HepG2 (cell line): Measurements from ENCODE around the gene MAPK4. TPM values are rescaled to one million over a fixed set of nuclear protein-coding genes. Genes with fewer than 3 reads are reported as not detected.
"Not testable (repeated sequence)": the region's sequence is repeated elsewhere in the genome, so short reads cannot be mapped to it uniquely, and the experiment has no call there.

Experiments
- ATAC-seq: fragments of 200-7000 bp; cut with Tn5 transposase; 3 replicates; pipeline ENCODE4 v1.9.1; 2020; ENCODE audit warnings: mild to moderate bottlenecking, moderate library complexity
- BruUV-seq: library from RNA; stranded (reverse); fragments of 400-500 nt; replicated peaks from 2 replicates; lab custom pipeline; 2021; lab: Mats Ljungman, UMichigan
- CTCF ChIA-PET: fragments of 300-600 bp; formaldehyde crosslinking; extraction: SDS; loops from one replicate; lab custom pipeline; 2021; ENCODE audit warnings: low total read pairs, inconsistent platforms, low intra/inter-chr PET ratio; lab: Yijun Ruan, JAX
- POLR2A ChIA-PET: fragments of 350-600 bp; sonication (Branson Sonifier 250); formaldehyde crosslinking; loops from one replicate; lab custom pipeline; 2020; ENCODE audit warnings: antibody characterized with exemption, inconsistent platforms; lab: Yijun Ruan, JAX
- DNase-seq: peaks from one replicate; pipeline ENCODE4 v3.0.0-alpha.2; 2015; ENCODE audit warnings: low spot score
- FAIRE-seq: peaks from 3 replicates; lab custom pipeline; 2011; peaks lifted over from hg19 to GRCh38; lab: Jason Lieb, UNC
- H2AFZ ChIP-seq: one replicate; pipeline ENCODE4 v1.6.1; 2011; ENCODE audit warnings: low read length, inconsistent platforms
- H3K27ac ChIP-seq: fragments of 300-600 bp; 3 replicates; pipeline ENCODE4 v1.8.0; 2011; ENCODE audit warnings: mixed run types, mild to moderate bottlenecking, mixed read lengths, low read length, inconsistent platforms; ENCODE audit not compliant: insufficient read depth; ENCODE audit errors: extremely low read length
- H3K27me3 ChIP-seq, 2 experiments: fragments of 200-600 bp in 1 of 2; 2 replicates in 1 of 2; 3 replicates in 1 of 2; pipeline versions ENCODE4 v1.6.0 to v1.8.0; 2011; ENCODE audit warnings: low read length in 2 of 2, mild to moderate bottlenecking in 2 of 2, moderate library complexity in 2 of 2, inconsistent platforms in 1 of 2; ENCODE audit not compliant: insufficient read depth in 2 of 2, control insufficient read depth in 1 of 2
- H3K36me3 ChIP-seq, 2 experiments: fragments of 200-600 bp in 1 of 2; replicated peaks in 1 of 2; 2 replicates in 1 of 2; 3 replicates in 1 of 2; pipeline versions ENCODE4 v1.5.1 to v1.8.0; 2011; ENCODE audit warnings: low read length in 2 of 2, inconsistent platforms in 1 of 2; ENCODE audit not compliant: insufficient read depth in 2 of 2, control insufficient read depth in 1 of 2
- H3K4me1 ChIP-seq: 2 replicates; pipeline ENCODE4 v1.5.1; 2012; ENCODE audit warnings: low read length, inconsistent platforms; ENCODE audit not compliant: insufficient read depth
- H3K4me2 ChIP-seq: 2 replicates; pipeline ENCODE4 v1.6.0; 2011; ENCODE audit warnings: low read depth, low read length, inconsistent platforms
- H3K4me3 ChIP-seq, 3 experiments: fragments of 200-600 bp in 1 of 3; sonication (generic), shearing (Covaris generic) in 1 of 3; replicated peaks in 1 of 3; 2 replicates each; pipeline ENCODE4 v1.5.1; 2011 to 2016; ENCODE audit warnings: low read length in 3 of 3, inconsistent platforms in 2 of 3, low read depth in 2 of 3, mild to moderate bottlenecking in 2 of 3, control low read depth in 1 of 3, mixed read lengths in 1 of 3; ENCODE audit not compliant: insufficient read depth in 1 of 3
- H3K79me2 ChIP-seq: one replicate; pipeline ENCODE4 v1.6.1; 2011; ENCODE audit warnings: low read length, inconsistent platforms; ENCODE audit not compliant: insufficient read depth
- H3K9ac ChIP-seq: 2 replicates; pipeline ENCODE4 v1.6.0; 2011; ENCODE audit warnings: mild to moderate bottlenecking, low read depth, low read length, inconsistent platforms; ENCODE audit not compliant: insufficient read depth
- H3K9me3 ChIP-seq: 2 replicates; pipeline ENCODE4 v1.5.1; 2012; ENCODE audit warnings: mild to moderate bottlenecking, low read length
- H4K20me1 ChIP-seq: 2 replicates; pipeline ENCODE4 v1.6.0; 2011; ENCODE audit warnings: inconsistent platforms, mild to moderate bottlenecking, low read length, moderate library complexity; ENCODE audit not compliant: insufficient read depth
- AHR ChIP-seq: IDR thresholded peaks from 2 replicates; pipeline ENCODE4 v1.6.1; 2018; ENCODE audit warnings: missing genetic modification reagents, missing compliant biosample characterization
- CBX5 ChIP-seq: sonication (generic); formaldehyde crosslinking; IDR thresholded peaks from 2 replicates; pipeline ENCODE4 v1.4.0; 2020; ENCODE audit warnings: missing genetic modification reagents, borderline replicate concordance
- JDP2 ChIP-seq: sonication (generic); formaldehyde crosslinking; IDR thresholded peaks from 2 replicates; pipeline ENCODE4 v1.8.1; 2022; ENCODE audit warnings: missing genetic modification reagents, borderline replicate concordance
- MTF2 ChIP-seq: sonication (generic); formaldehyde crosslinking; IDR thresholded peaks from 2 replicates; pipeline ENCODE4 v1.5.0; 2020; ENCODE audit warnings: missing genetic modification reagents, borderline replicate concordance
- SIN3B ChIP-seq: fragments of 150-350 bp; IDR thresholded peaks from 2 replicates; pipeline ENCODE4 v1.6.1; 2014; ENCODE audit warnings: low read length
- SP5 ChIP-seq: IDR thresholded peaks from 2 replicates; pipeline ENCODE4 v1.6.1; 2016; ENCODE audit warnings: low read depth, borderline replicate concordance
- SRSF9 ChIP-seq: fragments of 200-400 bp; formaldehyde crosslinking; IDR thresholded peaks from 2 replicates; pipeline ENCODE4 v1.6.1; 2018; ENCODE audit warnings: borderline replicate concordance, mild to moderate bottlenecking, low read depth, low read length; ENCODE audit not compliant: insufficient read depth, poor library complexity, severe bottlenecking
- TAF1 ChIP-seq: sonication (generic); formaldehyde crosslinking; IDR thresholded peaks from 2 replicates; pipeline ENCODE4 v1.4.0; 2020; ENCODE audit warnings: missing genetic modification reagents
- ZNF205 ChIP-seq: IDR thresholded peaks from 2 replicates; pipeline ENCODE4 v1.6.1; 2018; ENCODE audit warnings: missing biosample characterization, missing genetic modification reagents
- ZNF264 ChIP-seq: sonication (generic); formaldehyde crosslinking; IDR thresholded peaks from 2 replicates; pipeline ENCODE4 v1.4.0; 2020; ENCODE audit warnings: missing genetic modification reagents
- ZNF468 ChIP-seq: sonication (generic); formaldehyde crosslinking; IDR thresholded peaks from 2 replicates; pipeline ENCODE4 v1.8.0; 2022; ENCODE audit warnings: mild to moderate bottlenecking, moderate library complexity, missing genetic modification reagents
- ZNF879 ChIP-seq: sonication (generic); formaldehyde crosslinking; IDR thresholded peaks from 2 replicates; pipeline ENCODE4 v1.8.1; 2023; ENCODE audit warnings: missing genetic modification reagents
- WGBS: methylation state at CpG from one replicate; pipeline ENCODE4 v1.1.6; 2017; ENCODE audit warnings: low lambda C conversion rate; 5-methylcytosine and 5-hydroxymethylcytosine counted together
- in situ Hi-C: cut with HindIII; loops from 2 replicates; pipeline ENCODE4 v1.10.0; 2017; ENCODE audit warnings: low pct_unique_long_range_greater_than_20kb; ENCODE audit not compliant: extremely low pct_ligation_motif_present
- intact Hi-C: fragments of 100-400 bp; cut with micrococcal nuclease; formaldehyde crosslinking; loops from one replicate; pipeline ENCODE4 v1.10.0; 2022; ENCODE audit not compliant: unreplicated experiment
- polyA plus RNA-seq, 8 experiments: library from polyadenylated mRNA; depleted of rRNA in 3 of 8; stranded (reverse) in 7 of 8; unstranded in 1 of 8; fragments of >200 nt; fragmentation: Illumina TruSeq in 4 of 8; extraction: Trizol in 4 of 8; gene quantifications; 2 replicates each; pipeline versions ENCODE4 v1.2.1 to v1.2.3, GENCODE V29; 2011 to 2016; ENCODE audit warnings: low read depth in 4 of 8, missing spikeins in 1 of 8, mixed read lengths in 1 of 8; ENCODE audit not compliant: insufficient read depth in 1 of 8
- total RNA-seq, 5 experiments: library from RNA; depleted of rRNA; stranded (reverse); fragments of >200 nt; fragmentation: Illumina TruSeq; extraction: Trizol; gene quantifications; 2 replicates each; pipeline ENCODE4 v1.2.3, GENCODE V29; 2016; ENCODE audit warnings: low read depth in 1 of 5
- TF ChIP-seq, protein P1 (sequence below): sonication (generic); formaldehyde crosslinking; IDR thresholded peaks from 2 replicates; pipeline ENCODE4 v1.5.0; 2020; ENCODE audit warnings: mild to moderate bottlenecking, missing genetic modification reagents

Gene MAPK4
- total and polyA plus RNA-seq, 2 of the 13 experiments (the other 11 are each of a cell fraction or from before 2014, with no cell fraction given), result not detected

DNA sequence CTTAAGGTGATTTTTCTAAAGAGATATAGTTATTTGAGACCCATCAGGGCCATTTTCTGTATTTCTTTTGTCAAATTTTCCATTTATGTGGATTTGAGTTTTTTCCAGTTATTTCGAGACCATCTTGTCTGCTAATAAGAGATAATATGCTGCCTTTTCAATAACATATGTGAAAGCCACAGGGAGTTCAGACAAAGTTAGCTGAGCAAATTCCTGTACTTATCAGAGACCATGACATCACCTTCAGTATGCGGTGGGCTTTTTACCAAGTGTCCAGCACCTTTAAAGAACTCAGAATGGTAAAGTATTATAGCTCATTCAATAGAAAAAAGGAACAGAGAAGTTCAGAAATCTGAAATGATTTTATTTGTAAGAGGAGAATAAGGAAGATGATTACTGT, 11.7 kb downstream of the MAPK4 start:
- CTCF ChIA-PET, result no interaction called here
- WGBS, result 45% methylated on average over 2 of the region's 2 CpGs
- Histone ChIP-seq H3K4me2 (no peak overlapping the region), H3K9ac (no peak overlapping the region), H3K27me3 (no peaks in the 10 kb centered on the region), H4K20me1 (no peaks in the 10 kb centered on the region), H3K4me1 (no peaks in the 10 kb centered on the region), H3K27ac (no peak overlapping the region), H3K79me2 (no peaks in the 10 kb centered on the region), H2AFZ (no peak overlapping the region), H3K4me3 (no peak overlapping the region), H3K36me3 (no peaks in the 10 kb centered on the region), H3K9me3 (no peaks in the 10 kb centered on the region)
- FAIRE-seq (no peak), DNase-seq (no peak), ATAC-seq (no peak)
- no peak for TF ChIP-seq MTF2 (CRISPR knock-in tag)
- TF ChIP-seq CBX5 (CRISPR knock-in tag), result no peak
- TF ChIP-seq SP5 (CRISPR knock-in tag), result no peak
- TF ChIP-seq, protein P1, sequence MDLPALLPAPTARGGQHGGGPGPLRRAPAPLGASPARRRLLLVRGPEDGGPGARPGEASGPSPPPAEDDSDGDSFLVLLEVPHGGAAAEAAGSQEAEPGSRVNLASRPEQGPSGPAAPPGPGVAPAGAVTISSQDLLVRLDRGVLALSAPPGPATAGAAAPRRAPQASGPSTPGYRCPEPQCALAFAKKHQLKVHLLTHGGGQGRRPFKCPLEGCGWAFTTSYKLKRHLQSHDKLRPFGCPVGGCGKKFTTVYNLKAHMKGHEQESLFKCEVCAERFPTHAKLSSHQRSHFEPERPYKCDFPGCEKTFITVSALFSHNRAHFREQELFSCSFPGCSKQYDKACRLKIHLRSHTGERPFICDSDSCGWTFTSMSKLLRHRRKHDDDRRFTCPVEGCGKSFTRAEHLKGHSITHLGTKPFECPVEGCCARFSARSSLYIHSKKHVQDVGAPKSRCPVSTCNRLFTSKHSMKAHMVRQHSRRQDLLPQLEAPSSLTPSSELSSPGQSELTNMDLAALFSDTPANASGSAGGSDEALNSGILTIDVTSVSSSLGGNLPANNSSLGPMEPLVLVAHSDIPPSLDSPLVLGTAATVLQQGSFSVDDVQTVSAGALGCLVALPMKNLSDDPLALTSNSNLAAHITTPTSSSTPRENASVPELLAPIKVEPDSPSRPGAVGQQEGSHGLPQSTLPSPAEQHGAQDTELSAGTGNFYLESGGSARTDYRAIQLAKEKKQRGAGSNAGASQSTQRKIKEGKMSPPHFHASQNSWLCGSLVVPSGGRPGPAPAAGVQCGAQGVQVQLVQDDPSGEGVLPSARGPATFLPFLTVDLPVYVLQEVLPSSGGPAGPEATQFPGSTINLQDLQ (CRISPR knock-in tag), result no peak
- TF ChIP-seq JDP2, result no peak
- TF ChIP-seq ZNF879 (CRISPR knock-in tag), result no peak
- TF ChIP-seq TAF1 (CRISPR knock-in tag), result no peak
- TF ChIP-seq ZNF264 (CRISPR knock-in tag), result no peak
- no peak for TF ChIP-seq ZNF468 (CRISPR knock-in tag)
- no peak for TF ChIP-seq SIN3B
- no peak for TF ChIP-seq SRSF9
- no peak for TF ChIP-seq ZNF205 (CRISPR knock-in tag)
- no peak for TF ChIP-seq AHR (CRISPR knock-in tag)
- BruUV-seq, result no TSS peak
- POLR2A ChIA-PET, result no interaction called here
- in situ Hi-C loops (no loop called here), intact Hi-C loops (no loop called here)

DNA sequence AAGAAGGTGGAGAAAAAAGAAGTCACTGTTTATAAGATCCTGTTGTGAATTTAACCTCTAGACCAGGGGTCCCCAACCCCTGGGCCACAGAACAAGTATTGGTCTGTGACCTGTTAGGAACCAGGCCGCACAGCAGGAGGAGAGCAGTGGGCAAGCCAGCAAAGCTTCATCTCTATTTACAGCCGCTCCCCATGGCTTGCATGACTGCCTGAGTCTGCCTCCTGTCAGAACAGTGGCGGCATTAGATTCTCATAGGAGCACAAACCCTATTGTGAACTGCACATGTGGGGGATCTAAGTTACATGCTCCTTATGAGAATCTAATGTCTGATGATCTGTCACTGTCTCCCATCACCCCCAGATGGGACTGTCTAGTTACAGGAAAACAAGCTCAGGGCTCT, 13.3 kb downstream of the MAPK4 start:
- ATAC-seq, BruUV-seq, H3K4me1 ChIP-seq, H3K4me3 ChIP-seq, H2AFZ ChIP-seq, H3K36me3 ChIP-seq, H4K20me1 ChIP-seq, H3K27ac ChIP-seq, in situ Hi-C loops, CTCF ChIA-PET, DNase-seq, POLR2A ChIA-PET, FAIRE-seq, H3K79me2 ChIP-seq, H3K9ac ChIP-seq, H3K9me3 ChIP-seq, intact Hi-C loops, H3K27me3 ChIP-seq, H3K4me2 ChIP-seq: not testable (repeated sequence)
- WGBS, result 65% methylated on average over 3 of the region's 3 CpGs
